SK-N-SH (cell line): ENCODE data around the gene E2F3. TPM values are rescaled to one million over a fixed set of nuclear protein-coding genes. Genes with fewer than 3 reads are reported as not detected.

Experiments used
- CTCF ChIA-PET: fragments of 300-600, 350-600 bp; formaldehyde crosslinking; extraction: SDS; loops from one replicate; lab custom pipeline; 2021; lab: Yijun Ruan, JAX
- POLR2A ChIA-PET: fragments of 350-600 bp; sonication (Branson Sonifier 250); formaldehyde crosslinking; extraction: SDS; loops from one replicate; lab custom pipeline; 2020; ENCODE audit warnings: antibody characterized with exemption, inconsistent platforms; lab: Yijun Ruan, JAX
- DNase-seq: peaks from one replicate; pipeline ENCODE4 v3.0.0; 2012
- H2AFZ ChIP-seq: fragments of 200-600 bp; sonication (generic); 2 replicates; pipeline ENCODE4 v1.8.1; 2016; ENCODE audit warnings: antibody characterized with exemption, mild to moderate bottlenecking, low read depth
- H3F3A ChIP-seq: fragments of 200-600 bp; sonication (generic); replicated peaks from 2 replicates; pipeline ENCODE3; 2016; ENCODE audit warnings: antibody characterized with exemption, mild to moderate bottlenecking; ENCODE audit not compliant: insufficient read depth
- H3K27ac ChIP-seq, 2 experiments: fragments of 200-500 bp in 1 of 2; fragments of 200-600 bp in 1 of 2; sonication (Bioruptor generic) in 1 of 2; sonication (generic), shearing (Covaris generic) in 1 of 2; 2 replicates each; pipeline versions ENCODE4 v1.5.1 to v1.6.1; 2014 to 2016; ENCODE audit warnings: low read depth in 2 of 2, inconsistent platforms in 1 of 2, low read length in 1 of 2, mild to moderate bottlenecking in 1 of 2, mixed read lengths in 1 of 2
- H3K27me3 ChIP-seq: fragments of 200-600 bp; sonication (generic), shearing (Covaris generic); 2 replicates; pipeline ENCODE4 v1.6.1; 2016; ENCODE audit warnings: mixed run types; ENCODE audit not compliant: insufficient read depth
- H3K36me3 ChIP-seq, 2 experiments: fragments of 200-500 bp in 1 of 2; fragments of 200-600 bp in 1 of 2; sonication (Bioruptor generic) in 1 of 2; sonication (generic) in 1 of 2; replicated peaks in 1 of 2; 2 replicates each; pipeline versions ENCODE3 to v1.5.1; 2014 to 2016; ENCODE audit warnings: low read length in 1 of 2, mild to moderate bottlenecking in 1 of 2; ENCODE audit not compliant: insufficient read depth in 2 of 2, control insufficient read depth in 1 of 2
- H3K4me1 ChIP-seq, 2 experiments: fragments of 200-500 bp in 1 of 2; fragments of 200-600 bp in 1 of 2; sonication (Bioruptor generic) in 1 of 2; sonication (generic), shearing (Covaris generic) in 1 of 2; 2 replicates each; pipeline versions ENCODE4 v1.5.1 to v1.6.1; 2014 to 2016; ENCODE audit warnings: low read depth in 1 of 2, low read length in 1 of 2, mixed run types in 1 of 2; ENCODE audit not compliant: insufficient read depth in 2 of 2, control insufficient read depth in 1 of 2
- H3K4me2 ChIP-seq: fragments of 200-600 bp; sonication (generic), shearing (Covaris generic); 2 replicates; pipeline ENCODE4 v1.6.1; 2017; ENCODE audit warnings: mixed run types
- H3K4me3 ChIP-seq, 2 experiments: fragments of 200-500 bp in 1 of 2; fragments of 200-600 bp in 1 of 2; sonication (Bioruptor generic) in 1 of 2; sonication (generic), shearing (Covaris generic) in 1 of 2; 2 replicates each; pipeline versions ENCODE4 v1.5.1 to v1.8.1; 2014 to 2016; ENCODE audit warnings: low read depth in 2 of 2, inconsistent platforms in 1 of 2, low read length in 1 of 2, mild to moderate bottlenecking in 1 of 2, mixed read lengths in 1 of 2, moderate library complexity in 1 of 2
- H3K79me2 ChIP-seq: fragments of 200-600 bp; sonication (generic); 2 replicates; pipeline ENCODE4 v1.8.1; 2017; ENCODE audit warnings: mild to moderate bottlenecking; ENCODE audit not compliant: insufficient read depth
- H3K9ac ChIP-seq: fragments of 200-600 bp; sonication (generic); 2 replicates; pipeline ENCODE4 v1.6.1; 2017; ENCODE audit warnings: mixed run types
- H3K9me2 ChIP-seq: fragments of 200-600 bp; sonication (generic); 2 replicates; pipeline ENCODE4 v1.6.1; 2017; ENCODE audit warnings: mixed run types
- H3K9me3 ChIP-seq: fragments of 200-600 bp; sonication (generic); 2 replicates; pipeline ENCODE4 v1.6.1; 2017; ENCODE audit warnings: mixed run types, mild to moderate bottlenecking, moderate library complexity
- H4K20me1 ChIP-seq: fragments of 200-600 bp; sonication (generic); 2 replicates; pipeline ENCODE4 v1.6.1; 2017; ENCODE audit warnings: mild to moderate bottlenecking, mixed run types; ENCODE audit not compliant: insufficient read depth
- EZH2phosphoT487 ChIP-seq: fragments of 200-600 bp; sonication (generic); IDR thresholded peaks from 2 replicates; pipeline ENCODE4 v1.6.1; 2017; ENCODE audit warnings: low read depth, mixed run types, mild to moderate bottlenecking, antibody characterized with exemption, moderate library complexity, borderline replicate concordance
- FOSL2 ChIP-seq: IDR thresholded peaks from 2 replicates; pipeline ENCODE4 v1.4.0; 2012; ENCODE audit warnings: low read depth, mild to moderate bottlenecking, moderate library complexity, borderline replicate concordance
- FOXJ3 ChIP-seq: sonication (generic); formaldehyde crosslinking; IDR thresholded peaks from 2 replicates; pipeline ENCODE4 v1.5.1; 2020; ENCODE audit warnings: mild to moderate bottlenecking, missing genetic modification reagents
- NFIC ChIP-seq: IDR thresholded peaks from 2 replicates; pipeline ENCODE4 v1.4.0; 2012; ENCODE audit warnings: borderline replicate concordance
- RAD21 ChIP-seq: IDR thresholded peaks from 2 replicates; pipeline ENCODE4 v1.6.1; 2012; ENCODE audit warnings: mild to moderate bottlenecking, low read length
- RXRA ChIP-seq: IDR thresholded peaks from 2 replicates; pipeline ENCODE4 v1.4.0; 2012; ENCODE audit warnings: low read depth, mild to moderate bottlenecking, borderline replicate concordance
- SMC3 ChIP-seq: IDR thresholded peaks from 2 replicates; pipeline ENCODE4 v1.6.1; 2012; ENCODE audit warnings: low read depth, low read length, improper control_type of control experiment
- TCF12 ChIP-seq: IDR thresholded peaks from 2 replicates; pipeline ENCODE4 v1.4.0; 2012
- TEAD4 ChIP-seq: IDR thresholded peaks from 2 replicates; pipeline ENCODE4 v1.4.0; 2012; ENCODE audit warnings: mild to moderate bottlenecking, borderline replicate concordance; ENCODE audit not compliant: insufficient read depth
- YY1 ChIP-seq: IDR thresholded peaks from 2 replicates; pipeline ENCODE4 v1.4.0; 2012; ENCODE audit warnings: low read depth, mild to moderate bottlenecking
- ZBTB33 ChIP-seq: IDR thresholded peaks from 2 replicates; pipeline ENCODE4 v1.4.0; 2012; ENCODE audit warnings: low read depth, borderline replicate concordance
- WGBS: methylation state at CpG from one replicate; pipeline ENCODE4 v1.1.6; 2017; ENCODE audit warnings: low lambda C conversion rate; 5-methylcytosine and 5-hydroxymethylcytosine counted together
- polyA plus RNA-seq, 3 experiments: library from polyadenylated mRNA; depleted of rRNA; stranded (reverse); fragments of >200 nt; gene quantifications; 2 replicates each; pipeline ENCODE4 v1.2.3, GENCODE V29; 2012
- TF ChIP-seq, protein P1 (sequence below): fragments of 150-350 bp; IDR thresholded peaks from 2 replicates; pipeline ENCODE4 v1.6.1; 2016; ENCODE audit warnings: mild to moderate bottlenecking, low read depth, low read length

Gene E2F3
- polyA plus RNA-seq, 1 of the 3 experiments (the other 2 are of a cell fraction), result 12.7 TPM

- no peak overlapping the region for H3K4me2 ChIP-seq
- no peak overlapping the region for H3K27ac ChIP-seq
- no peaks in the 10 kb centered on the region for H3K9me3 ChIP-seq
- no peaks in the 10 kb centered on the region for H3K4me1 ChIP-seq
- H3K9me2 ChIP-seq, result no peaks in the 10 kb centered on the region
- H4K20me1 ChIP-seq, result no peaks in the 10 kb centered on the region
- DNase-seq, result no peak
- H3K27me3 ChIP-seq, result no peaks in the 10 kb centered on the region
- no peaks in the 10 kb centered on the region for H3F3A ChIP-seq
- no peak for TF ChIP-seq TCF12
- TF ChIP-seq FOSL2, result no peak
- no peak for TF ChIP-seq YY1
- no peak for TF ChIP-seq RAD21
- TF ChIP-seq SMC3, result no peak
- TF ChIP-seq, protein P1, sequence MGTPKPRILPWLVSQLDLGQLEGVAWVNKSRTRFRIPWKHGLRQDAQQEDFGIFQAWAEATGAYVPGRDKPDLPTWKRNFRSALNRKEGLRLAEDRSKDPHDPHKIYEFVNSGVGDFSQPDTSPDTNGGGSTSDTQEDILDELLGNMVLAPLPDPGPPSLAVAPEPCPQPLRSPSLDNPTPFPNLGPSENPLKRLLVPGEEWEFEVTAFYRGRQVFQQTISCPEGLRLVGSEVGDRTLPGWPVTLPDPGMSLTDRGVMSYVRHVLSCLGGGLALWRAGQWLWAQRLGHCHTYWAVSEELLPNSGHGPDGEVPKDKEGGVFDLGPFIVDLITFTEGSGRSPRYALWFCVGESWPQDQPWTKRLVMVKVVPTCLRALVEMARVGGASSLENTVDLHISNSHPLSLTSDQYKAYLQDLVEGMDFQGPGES, result no peak
- TF ChIP-seq ZBTB33, result no peak
- no peak for TF ChIP-seq TEAD4
- TF ChIP-seq FOXJ3, result no peak
- no peak for TF ChIP-seq RXRA
- TF ChIP-seq, all 33 proteins: peak for 0
- no peak overlapping the region for H3K9ac ChIP-seq
- CTCF ChIA-PET, result no interaction called here
- H2AFZ ChIP-seq, result no peak overlapping the region
- H3K4me3 ChIP-seq, result no peak overlapping the region
- WGBS, result 61% methylated on average over 2 of the region's 2 CpGs
- H3K79me2 ChIP-seq, result no peaks in the 10 kb centered on the region
- H3K36me3 ChIP-seq, result no peaks in the 10 kb centered on the region
- POLR2A ChIA-PET, result no interaction called here
Measured at GRCh38 chr6:20370393-20370792, 31.3 kb upstream of the E2F3 start.

DNA sequence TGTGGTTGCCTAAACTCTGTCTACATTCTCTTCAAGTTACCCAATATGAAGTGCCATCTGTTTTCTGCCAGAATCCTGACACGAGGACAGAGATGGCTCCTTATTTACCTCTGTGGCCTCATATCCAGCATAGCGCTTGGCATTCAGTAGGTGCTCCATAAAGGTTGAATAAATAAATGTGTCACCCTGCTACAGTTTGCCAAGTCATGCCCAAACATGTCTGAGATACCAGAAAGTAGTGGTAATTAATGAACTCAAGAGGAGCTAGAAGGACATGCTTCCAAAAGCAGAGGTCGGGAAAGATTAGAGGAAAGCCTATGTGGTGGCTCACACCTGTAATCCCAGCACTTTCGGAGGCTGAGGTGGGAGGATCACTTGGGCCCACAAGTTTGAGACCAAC is 30.9 kb upstream of the E2F3 start:
- Histone ChIP-seq H4K20me1 (no peaks in the 10 kb centered on the region), H3K27ac (no peak overlapping the region), H3K9ac (no peak overlapping the region), H3K79me2 (no peaks in the 10 kb centered on the region), H3K27me3 (no peaks in the 10 kb centered on the region), H2AFZ (no peak overlapping the region), H3F3A (no peaks in the 10 kb centered on the region), H3K36me3 (no peaks in the 10 kb centered on the region), H3K9me2 (no peaks in the 10 kb centered on the region), H3K4me3 (no peak overlapping the region), H3K9me3 (no peaks in the 10 kb centered on the region), H3K4me1 (no peaks in the 10 kb centered on the region), H3K4me2 (no peak overlapping the region)
- DNase-seq, result no peak
- TF ChIP-seq FOXJ3, result no peak
- no peak for TF ChIP-seq NFIC
- no peak for TF ChIP-seq EZH2phosphoT487
- 66% methylated on average over 4 of the region's 4 CpGs for WGBS
- ChIA-PET CTCF (no interaction called here), POLR2A (no interaction called here)
